Spleen (tissue), 7 donors: Measurements from ENCODE around the gene NXPH4.

Experiments
- POLR2A ChIP-seq, 3 donors: fragments of 450-650 bp; IDR thresholded peaks; one replicate each; pipeline ENCODE4 v1.5.1; 2017; ENCODE audit warnings: antibody characterized with exemption in 3 of 3, mild to moderate bottlenecking in 1 of 3
- POLR2AphosphoS5 ChIP-seq, 3 donors: sonication (generic); formaldehyde crosslinking; IDR thresholded peaks; one replicate each; pipeline ENCODE4 v1.5.1; 2017; ENCODE audit warnings: antibody characterized with exemption in 3 of 3
- TF ChIP-seq, protein P1 (sequence below), 11 experiments: fragments of 200-600 bp in 7 of 11; fragments of 450-650 bp in 4 of 11; sonication (generic) in 4 of 11; IDR thresholded peaks in 8 of 11; conservative IDR thresholded peaks in 3 of 11; 1 replicate in 7 of 11; 2 replicates in 4 of 11; pipeline versions ENCODE4 v1.4.0 to v1.8.0; 2016 to 2021; ENCODE audit warnings: antibody characterized with exemption in 11 of 11, inconsistent platforms in 4 of 11, mild to moderate bottlenecking in 1 of 11
- donor health status: DM: no; HTN: no; CAD: no; lungs with moderate emphysema.
- donor health status: DM: no; HTN: no; CAD: no.
- donor health status: DM: no; HTN: no; CAD: no.

GRCh38 chr12:57220770-57221168, 4.2 kb downstream of the NXPH4 start:
- no peak for TF ChIP-seq POLR2A (IDR thresholded peaks at IDR 0.05)
- TF ChIP-seq, protein P1, sequence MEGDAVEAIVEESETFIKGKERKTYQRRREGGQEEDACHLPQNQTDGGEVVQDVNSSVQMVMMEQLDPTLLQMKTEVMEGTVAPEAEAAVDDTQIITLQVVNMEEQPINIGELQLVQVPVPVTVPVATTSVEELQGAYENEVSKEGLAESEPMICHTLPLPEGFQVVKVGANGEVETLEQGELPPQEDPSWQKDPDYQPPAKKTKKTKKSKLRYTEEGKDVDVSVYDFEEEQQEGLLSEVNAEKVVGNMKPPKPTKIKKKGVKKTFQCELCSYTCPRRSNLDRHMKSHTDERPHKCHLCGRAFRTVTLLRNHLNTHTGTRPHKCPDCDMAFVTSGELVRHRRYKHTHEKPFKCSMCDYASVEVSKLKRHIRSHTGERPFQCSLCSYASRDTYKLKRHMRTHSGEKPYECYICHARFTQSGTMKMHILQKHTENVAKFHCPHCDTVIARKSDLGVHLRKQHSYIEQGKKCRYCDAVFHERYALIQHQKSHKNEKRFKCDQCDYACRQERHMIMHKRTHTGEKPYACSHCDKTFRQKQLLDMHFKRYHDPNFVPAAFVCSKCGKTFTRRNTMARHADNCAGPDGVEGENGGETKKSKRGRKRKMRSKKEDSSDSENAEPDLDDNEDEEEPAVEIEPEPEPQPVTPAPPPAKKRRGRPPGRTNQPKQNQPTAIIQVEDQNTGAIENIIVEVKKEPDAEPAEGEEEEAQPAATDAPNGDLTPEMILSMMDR (IDR thresholded peaks at IDR 0.05 in 8 of 11, conservative IDR thresholded peaks at IDR 0.05 in 3 of 11): no peak
- no peak for TF ChIP-seq POLR2AphosphoS5 (IDR thresholded peaks at IDR 0.05)
